ENCODE results near the gene ADORA2A. TPM values are rescaled to one million over a fixed set of nuclear protein-coding genes. Genes with fewer than 3 reads are reported as not detected.

ADORA2A gene
- total RNA-seq, 4 donors from 2014 or later = 2.6 to 4.2 (median 3.5) TPM

DNA sequence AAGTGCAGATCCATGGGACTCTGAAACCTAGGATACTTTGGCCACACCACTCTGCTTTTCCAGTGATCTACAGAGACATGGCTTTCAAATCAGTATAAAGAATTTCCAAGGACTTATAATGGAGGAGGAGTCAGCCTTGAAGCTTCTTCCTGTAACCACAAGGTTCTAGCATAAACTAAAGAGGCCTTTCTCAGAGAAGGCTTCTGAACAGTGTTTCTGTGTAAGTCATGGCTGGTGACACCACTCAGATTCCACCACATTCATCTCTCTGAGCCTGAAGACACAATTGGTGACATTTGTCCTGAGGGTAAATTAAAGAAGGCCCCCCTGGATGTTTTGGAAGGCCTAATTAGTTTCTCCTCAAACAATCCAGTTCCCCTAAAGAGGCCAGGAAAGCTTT lies 29.0 kb upstream of the ADORA2A start:
- Histone ChIP-seq H3K9me3 (no peaks in the 10 kb centered on the region), H3K4me1 (peaks cover 0 to 26% (median 8%) of the 10 kb centered on the region in 4 donors), H3K27me3 (no peaks in the 10 kb centered on the region), H3K4me3 (no peak overlapping the region), H3K36me3 (peaks cover 0 to 47% (median 0%) of the 10 kb centered on the region in 3 donors), H3K27ac (no peak overlapping the region)
- TF ChIP-seq EP300 (IDR thresholded peaks at IDR 0.05) (no peak), POLR2A (IDR thresholded peaks at IDR 0.05) (no peak)
- TF ChIP-seq, protein P1, sequence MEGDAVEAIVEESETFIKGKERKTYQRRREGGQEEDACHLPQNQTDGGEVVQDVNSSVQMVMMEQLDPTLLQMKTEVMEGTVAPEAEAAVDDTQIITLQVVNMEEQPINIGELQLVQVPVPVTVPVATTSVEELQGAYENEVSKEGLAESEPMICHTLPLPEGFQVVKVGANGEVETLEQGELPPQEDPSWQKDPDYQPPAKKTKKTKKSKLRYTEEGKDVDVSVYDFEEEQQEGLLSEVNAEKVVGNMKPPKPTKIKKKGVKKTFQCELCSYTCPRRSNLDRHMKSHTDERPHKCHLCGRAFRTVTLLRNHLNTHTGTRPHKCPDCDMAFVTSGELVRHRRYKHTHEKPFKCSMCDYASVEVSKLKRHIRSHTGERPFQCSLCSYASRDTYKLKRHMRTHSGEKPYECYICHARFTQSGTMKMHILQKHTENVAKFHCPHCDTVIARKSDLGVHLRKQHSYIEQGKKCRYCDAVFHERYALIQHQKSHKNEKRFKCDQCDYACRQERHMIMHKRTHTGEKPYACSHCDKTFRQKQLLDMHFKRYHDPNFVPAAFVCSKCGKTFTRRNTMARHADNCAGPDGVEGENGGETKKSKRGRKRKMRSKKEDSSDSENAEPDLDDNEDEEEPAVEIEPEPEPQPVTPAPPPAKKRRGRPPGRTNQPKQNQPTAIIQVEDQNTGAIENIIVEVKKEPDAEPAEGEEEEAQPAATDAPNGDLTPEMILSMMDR (IDR thresholded peaks at IDR 0.05) = no peak
- DNase-seq (ENCODE audit: low spot score in 2 of 2) = no peak

DNA sequence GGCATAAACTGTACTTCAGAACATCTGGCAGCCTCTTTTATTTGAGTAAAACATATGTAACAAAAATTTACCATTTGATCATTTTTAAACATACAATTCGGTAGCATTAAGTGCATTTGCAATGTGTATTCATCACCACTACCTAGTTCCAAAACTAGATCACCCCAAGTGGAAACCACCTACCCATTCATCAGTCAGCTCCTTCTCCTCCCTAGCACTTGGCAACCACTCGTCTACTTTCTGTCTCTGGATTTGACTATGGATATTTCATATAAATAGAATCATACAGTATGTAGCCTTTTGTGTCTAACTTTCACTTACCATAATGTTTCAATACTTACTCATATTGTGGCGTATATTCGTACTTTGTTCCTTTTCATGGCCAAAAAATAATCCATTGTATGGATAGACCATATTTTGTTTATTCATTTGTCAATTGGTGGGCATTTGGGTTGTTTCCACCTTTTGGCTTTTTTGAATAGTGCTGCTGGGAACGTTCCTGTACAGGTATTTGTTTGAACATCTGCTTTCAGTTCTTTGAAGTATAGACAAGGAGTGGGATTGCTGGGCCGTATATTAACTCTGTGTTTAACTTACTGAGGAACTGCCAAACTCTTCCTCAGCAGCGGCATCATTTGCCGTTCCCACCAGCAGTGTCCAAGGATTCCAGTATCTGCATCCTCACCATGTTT lies 27.2 kb upstream of the ADORA2A start:
- Histone ChIP-seq H3K4me1 (peaks cover 0 to 26% (median 8%) of the 10 kb centered on the region in 4 donors), H3K4me3 (no peak overlapping the region), H3K27ac (peak overlapping the region in 2 of 4 donors; percentile 15 to 32), H3K9me3 (no peaks in the 10 kb centered on the region), H3K36me3 (peaks cover 0 to 54% (median 0%) of the 10 kb centered on the region in 3 donors), H3K27me3 (no peaks in the 10 kb centered on the region)
- DNase-seq (ENCODE audit: low spot score in 2 of 2) = no peak
- 78 to 79% methylated on average over 8 of the region's 8 CpGs for WGBS, 2 donors
- TF ChIP-seq EP300 (IDR thresholded peaks at IDR 0.05) = no peak
- TF ChIP-seq POLR2A (IDR thresholded peaks at IDR 0.05) = no peak
- TF ChIP-seq, protein P1 (IDR thresholded peaks at IDR 0.05) = no peak

DNA sequence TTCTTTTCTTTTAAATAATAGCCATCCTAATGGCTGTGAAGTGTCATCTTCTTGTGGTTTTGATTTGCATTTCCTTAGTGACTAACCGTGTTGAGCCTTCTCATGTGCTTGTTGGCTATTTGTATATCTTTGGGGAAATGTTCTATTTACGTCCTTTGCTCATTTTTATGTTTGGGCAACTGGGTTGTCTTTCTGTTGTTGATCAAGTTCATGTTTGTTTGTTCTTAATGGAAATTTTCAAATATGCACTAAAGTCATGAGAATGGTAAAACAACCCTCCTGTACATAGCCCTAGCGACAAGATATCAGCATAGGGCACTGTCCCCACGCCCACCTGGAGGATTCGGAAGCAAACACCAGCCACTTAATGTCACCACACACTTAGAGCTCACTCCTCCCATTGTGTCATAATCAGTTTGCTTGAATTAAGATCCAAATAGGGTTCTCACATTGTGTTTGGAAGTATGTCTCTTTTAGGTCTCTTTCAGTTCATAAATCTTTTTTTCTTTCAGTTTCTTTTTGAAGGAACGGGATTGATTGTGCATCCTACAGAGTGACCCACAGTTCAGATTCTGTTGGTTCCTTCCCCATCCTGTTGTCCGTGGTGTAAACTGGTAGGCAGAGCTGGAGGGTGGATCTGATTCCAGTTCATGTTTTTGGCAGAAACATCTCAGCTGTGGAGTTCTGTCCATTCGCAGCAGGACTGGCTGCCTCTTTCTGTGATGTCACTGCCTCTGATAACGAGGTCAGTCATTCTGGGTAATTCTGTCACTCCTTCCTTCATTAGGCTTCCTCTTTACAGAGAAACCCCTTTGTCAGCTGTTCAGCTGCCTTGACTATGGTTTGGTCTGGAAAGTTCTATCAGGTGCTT lies 26.4 kb upstream of the ADORA2A start:
- Histone ChIP-seq H3K4me1 (peaks cover 0 to 26% (median 8%) of the 10 kb centered on the region in 4 donors), H3K27me3 (no peaks in the 10 kb centered on the region), H3K36me3 (peaks cover 0 to 47% (median 0%) of the 10 kb centered on the region in 3 donors), H3K4me3 (peak overlapping the region in 1 of 4 donors; percentile 23), H3K27ac (peak overlapping the region in 3 of 4 donors; percentile 15 to 32 (median 21)), H3K9me3 (no peaks in the 10 kb centered on the region)
- WGBS, 2 donors = 63 to 67% methylated on average over 9 of the region's 9 CpGs
- TF ChIP-seq EP300 (IDR thresholded peaks at IDR 0.05) (no peak), POLR2A (IDR thresholded peaks at IDR 0.05) (no peak)
- TF ChIP-seq, protein P1 (IDR thresholded peaks at IDR 0.05) = no peak
- DNase-seq (ENCODE audit: low spot score in 2 of 2) = no peak

DNA sequence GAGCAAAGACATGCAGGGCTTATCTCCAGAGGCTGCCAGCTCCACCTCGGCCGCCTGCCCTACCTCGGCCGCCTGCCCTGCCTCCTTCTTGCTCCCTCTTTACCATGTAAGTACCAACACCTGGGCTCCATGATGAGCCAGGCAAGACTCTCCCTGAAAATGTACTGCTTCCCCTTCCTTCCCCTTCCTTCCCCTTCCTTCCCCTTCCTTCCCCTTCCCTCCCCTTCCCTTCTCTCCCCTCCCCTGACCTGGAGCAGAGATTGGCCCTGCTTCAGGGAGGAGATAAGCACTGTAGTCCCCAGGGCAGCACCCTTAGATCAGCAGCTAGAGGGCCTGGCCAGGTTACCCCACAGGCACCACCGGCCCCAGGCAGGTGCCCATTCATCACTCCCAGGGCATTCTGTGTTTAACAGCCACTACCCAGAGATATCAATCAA lies 25.4 kb upstream of the ADORA2A start:
- no peaks in the 10 kb centered on the region for H3K9me3 ChIP-seq
- peaks cover 0 to 37% (median 0%) of the 10 kb centered on the region in 3 donors for H3K36me3 ChIP-seq
- WGBS, 2 donors = 91 to 96% methylated on average over 5 of the region's 5 CpGs
- no peaks in the 10 kb centered on the region for H3K27me3 ChIP-seq
- no peak overlapping the region for H3K4me3 ChIP-seq
- DNase-seq (ENCODE audit: low spot score in 2 of 2) = no peak
- TF ChIP-seq EP300 (IDR thresholded peaks at IDR 0.05) (no peak), POLR2A (IDR thresholded peaks at IDR 0.05) (no peak)
- TF ChIP-seq, protein P1 (IDR thresholded peaks at IDR 0.05) = no peak
- H3K27ac ChIP-seq = no peak overlapping the region
- H3K4me1 ChIP-seq = peaks cover 0 to 35% (median 9%) of the 10 kb centered on the region in 4 donors
